Panc1 (cell line): ENCODE results near the gene MXRA8.

Experiments used
- CTCF ChIP-seq: fragments of 450-650 bp; IDR thresholded peaks from 2 replicates; pipeline ENCODE4 v1.5.1; 2017; ENCODE audit warnings: mild to moderate bottlenecking
- POLR2AphosphoS5 ChIP-seq: IDR thresholded peaks from 2 replicates; pipeline ENCODE4 v1.6.1; 2012; ENCODE audit warnings: mild to moderate bottlenecking, low read depth, low read length, moderate library complexity
- TF ChIP-seq, protein P1 (sequence below), 2 experiments: IDR thresholded peaks; 2 replicates each; pipeline ENCODE4 v1.6.1; 2011 to 2012; ENCODE audit warnings: low read depth in 2 of 2, control low read depth in 1 of 2, low read length in 1 of 2, mild to moderate bottlenecking in 1 of 2, moderate library complexity in 1 of 2; ENCODE audit not compliant: insufficient read depth in 1 of 2

DNA sequence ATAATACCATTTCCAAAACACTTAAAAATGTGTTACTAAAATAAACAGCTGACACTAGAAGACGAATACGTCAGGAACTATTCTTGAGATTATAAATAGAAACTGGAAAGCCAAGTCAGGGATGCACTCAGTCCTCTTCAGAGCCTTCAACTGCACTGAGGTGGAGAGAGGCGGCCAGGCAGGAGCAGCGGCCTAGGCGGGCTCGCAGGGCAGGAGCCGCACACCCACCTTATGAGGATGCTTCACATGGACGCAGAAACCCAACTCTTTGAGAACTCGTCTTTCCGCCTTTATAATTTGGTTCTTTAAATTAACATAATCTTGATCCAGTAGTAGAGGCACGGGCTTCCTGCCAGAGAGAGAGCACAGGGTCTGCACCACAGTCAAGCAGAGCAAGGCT, 36.8 kb upstream of the MXRA8 start:
- TF ChIP-seq CTCF (no peak), POLR2AphosphoS5 (no peak)
- TF ChIP-seq, protein P1, sequence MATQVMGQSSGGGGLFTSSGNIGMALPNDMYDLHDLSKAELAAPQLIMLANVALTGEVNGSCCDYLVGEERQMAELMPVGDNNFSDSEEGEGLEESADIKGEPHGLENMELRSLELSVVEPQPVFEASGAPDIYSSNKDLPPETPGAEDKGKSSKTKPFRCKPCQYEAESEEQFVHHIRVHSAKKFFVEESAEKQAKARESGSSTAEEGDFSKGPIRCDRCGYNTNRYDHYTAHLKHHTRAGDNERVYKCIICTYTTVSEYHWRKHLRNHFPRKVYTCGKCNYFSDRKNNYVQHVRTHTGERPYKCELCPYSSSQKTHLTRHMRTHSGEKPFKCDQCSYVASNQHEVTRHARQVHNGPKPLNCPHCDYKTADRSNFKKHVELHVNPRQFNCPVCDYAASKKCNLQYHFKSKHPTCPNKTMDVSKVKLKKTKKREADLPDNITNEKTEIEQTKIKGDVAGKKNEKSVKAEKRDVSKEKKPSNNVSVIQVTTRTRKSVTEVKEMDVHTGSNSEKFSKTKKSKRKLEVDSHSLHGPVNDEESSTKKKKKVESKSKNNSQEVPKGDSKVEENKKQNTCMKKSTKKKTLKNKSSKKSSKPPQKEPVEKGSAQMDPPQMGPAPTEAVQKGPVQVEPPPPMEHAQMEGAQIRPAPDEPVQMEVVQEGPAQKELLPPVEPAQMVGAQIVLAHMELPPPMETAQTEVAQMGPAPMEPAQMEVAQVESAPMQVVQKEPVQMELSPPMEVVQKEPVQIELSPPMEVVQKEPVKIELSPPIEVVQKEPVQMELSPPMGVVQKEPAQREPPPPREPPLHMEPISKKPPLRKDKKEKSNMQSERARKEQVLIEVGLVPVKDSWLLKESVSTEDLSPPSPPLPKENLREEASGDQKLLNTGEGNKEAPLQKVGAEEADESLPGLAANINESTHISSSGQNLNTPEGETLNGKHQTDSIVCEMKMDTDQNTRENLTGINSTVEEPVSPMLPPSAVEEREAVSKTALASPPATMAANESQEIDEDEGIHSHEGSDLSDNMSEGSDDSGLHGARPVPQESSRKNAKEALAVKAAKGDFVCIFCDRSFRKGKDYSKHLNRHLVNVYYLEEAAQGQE (IDR thresholded peaks at IDR 0.05; ENCODE audit: insufficient read depth in 1 of 2, low read depth in 2 of 2, low read length in 1 of 2): no peak
